Endothelial cell of umbilical vein (primary cell): ENCODE measurements around the gene NRXN3. TPM values are rescaled to one million over a fixed set of nuclear protein-coding genes. Genes with fewer than 3 reads are reported as not detected.

Experiments used
- BruUV-seq: library from RNA; stranded (reverse); fragments of 400-500 nt; replicated peaks from 2 replicates; lab custom pipeline; 2021; lab: Mats Ljungman, UMichigan
- CTCF ChIA-PET: fragments of 300-600, 350-600 bp; sonication (Branson Sonifier 250); formaldehyde crosslinking; loops from one replicate; lab custom pipeline; 2021; ENCODE audit warnings: antibody characterized with exemption, inconsistent platforms; lab: Charles Lee
- POLR2A ChIA-PET: fragments of 300-600, 350-600 bp; sonication (Branson Sonifier 250); formaldehyde crosslinking; loops from one replicate; lab custom pipeline; 2021; ENCODE audit warnings: antibody characterized with exemption, inconsistent platforms; lab: Charles Lee
- DNase-seq: peaks from one replicate; pipeline ENCODE4 v3.0.0-alpha.2; 2011; ENCODE audit warnings: low read depth, low spot score
- FAIRE-seq: peaks from 2 replicates; lab custom pipeline; 2011; peaks lifted over from hg19 to GRCh38; lab: Jason Lieb, UNC
- H2AFZ ChIP-seq: 2 replicates; pipeline ENCODE4 v1.6.0; 2012; ENCODE audit warnings: low read depth, low read length, control low read depth, inconsistent platforms
- H3K27ac ChIP-seq: 2 replicates; pipeline ENCODE4 v1.5.1; 2011; ENCODE audit warnings: low read depth, mild to moderate bottlenecking, control low read depth, low read length, moderate library complexity; ENCODE audit not compliant: insufficient read depth
- H3K27me3 ChIP-seq, 2 experiments: 2 replicates each; pipeline versions ENCODE4 v1.6.0 to v1.6.1; 2011; ENCODE audit warnings: low read length in 2 of 2, mixed read lengths in 1 of 2; ENCODE audit not compliant: control insufficient read depth in 2 of 2, insufficient read depth in 2 of 2
- H3K36me3 ChIP-seq, 2 experiments: 2 replicates in 1 of 2; 3 replicates in 1 of 2; pipeline ENCODE4 v1.5.1; 2011; ENCODE audit warnings: low read length in 2 of 2, mild to moderate bottlenecking in 1 of 2, moderate library complexity in 1 of 2; ENCODE audit not compliant: control insufficient read depth in 2 of 2, insufficient read depth in 2 of 2; ENCODE audit errors: extremely low read depth in 1 of 2
- H3K4me1 ChIP-seq: 3 replicates; pipeline ENCODE4 v1.5.1; 2011; ENCODE audit warnings: mild to moderate bottlenecking, low read length; ENCODE audit not compliant: control insufficient read depth, insufficient read depth; ENCODE audit errors: extremely low read depth
- H3K4me2 ChIP-seq: 2 replicates; pipeline ENCODE4 v1.6.1; 2011; ENCODE audit warnings: low read length, control low read depth, mixed read lengths; ENCODE audit not compliant: insufficient read depth
- H3K4me3 ChIP-seq, 3 experiments: fragments of 200-600 bp in 1 of 3; sonication (generic), shearing (Covaris generic) in 1 of 3; replicated peaks in 1 of 3; 2 replicates each; pipeline ENCODE4 v1.5.1; 2011 to 2016; ENCODE audit warnings: control low read depth in 3 of 3, low read length in 3 of 3, mild to moderate bottlenecking in 2 of 3, inconsistent platforms in 1 of 3, low read depth in 1 of 3, moderate library complexity in 1 of 3; ENCODE audit not compliant: insufficient read depth in 1 of 3
- H3K79me2 ChIP-seq: 2 replicates; pipeline ENCODE4 v1.6.0; 2012; ENCODE audit warnings: low read length, inconsistent platforms; ENCODE audit not compliant: control insufficient read depth, insufficient read depth
- H3K9ac ChIP-seq: replicated peaks from 2 replicates; pipeline ENCODE3; 2011; ENCODE audit warnings: low read length, control low read depth; ENCODE audit not compliant: insufficient read depth; ENCODE audit errors: extremely low read depth
- H3K9me1 ChIP-seq: replicated peaks from 3 replicates; pipeline ENCODE4 v1.6.0; 2011; ENCODE audit warnings: mild to moderate bottlenecking, low read length; ENCODE audit not compliant: control insufficient read depth, insufficient read depth; ENCODE audit errors: extremely low read depth
- H3K9me3 ChIP-seq: replicated peaks from 2 replicates; pipeline ENCODE4 v1.5.1; 2012; ENCODE audit warnings: low read length, inconsistent platforms; ENCODE audit not compliant: control insufficient read depth, insufficient read depth
- H4K20me1 ChIP-seq: replicated peaks from 2 replicates; pipeline ENCODE3; 2011; ENCODE audit warnings: mild to moderate bottlenecking, low read length; ENCODE audit not compliant: control insufficient read depth, insufficient read depth; ENCODE audit errors: extremely low read depth
- CTCF ChIP-seq, 2 donors: IDR thresholded peaks; 1 replicate in 1 of 2; 2 replicates in 1 of 2; pipeline ENCODE4 v1.5.1; 2011; ENCODE audit warnings: low read length in 2 of 2, mild to moderate bottlenecking in 2 of 2, moderate library complexity in 2 of 2, control low read depth in 1 of 2, inconsistent platforms in 1 of 2, low read depth in 1 of 2; ENCODE audit not compliant: insufficient read depth in 1 of 2; ENCODE audit errors: extremely low read depth in 1 of 2
- EZH2 ChIP-seq: IDR thresholded peaks from 2 replicates; pipeline ENCODE4 v1.6.1; 2012; ENCODE audit warnings: borderline replicate concordance, low read depth, mild to moderate bottlenecking, moderate library complexity, low read length, inconsistent platforms; ENCODE audit not compliant: severe bottlenecking
- FOS ChIP-seq: IDR thresholded peaks from 2 replicates; pipeline ENCODE4 v1.6.1; 2011; ENCODE audit warnings: mild to moderate bottlenecking, low read length, moderate library complexity, borderline replicate concordance; ENCODE audit not compliant: insufficient read depth
- GATA2 ChIP-seq: IDR thresholded peaks from 2 replicates; pipeline ENCODE4 v1.7.0; 2011; ENCODE audit warnings: low read depth, mild to moderate bottlenecking, moderate library complexity, mixed read lengths, low read length; ENCODE audit not compliant: insufficient read length, insufficient read depth
- JUN ChIP-seq: IDR thresholded peaks from 2 replicates; pipeline ENCODE4 v1.6.1; 2011; ENCODE audit warnings: borderline replicate concordance, low read depth; ENCODE audit not compliant: insufficient read length, insufficient read depth
- MAX ChIP-seq: IDR thresholded peaks from 2 replicates; pipeline ENCODE4 v1.6.1; 2011; ENCODE audit not compliant: insufficient read depth, insufficient read length
- MYC ChIP-seq: IDR thresholded peaks from one replicate; pipeline ENCODE4 v1.6.1; 2011; ENCODE audit warnings: mild to moderate bottlenecking, low read depth, low read length
- POLR2A ChIP-seq: IDR thresholded peaks from 2 replicates; pipeline ENCODE4 v1.6.1; 2012; ENCODE audit warnings: low read depth, mild to moderate bottlenecking, control low read depth, low read length
- POLR2AphosphoS5 ChIP-seq: IDR thresholded peaks from 2 replicates; pipeline ENCODE4 v1.6.1; 2012; ENCODE audit warnings: low read depth, mild to moderate bottlenecking, control low read depth, low read length, moderate library complexity; ENCODE audit not compliant: insufficient read depth
- dilution Hi-C: fragments of 300-500 bp; cut with MboI; formaldehyde crosslinking; loops from one replicate; pipeline ENCODE4 v1.15.0; 2019; ENCODE audit warnings: low sequenced_read_pairs; ENCODE audit not compliant: extremely low pct_ligation_motif_present
- intact Hi-C: fragments of 100-400 bp; cut with micrococcal nuclease; formaldehyde crosslinking; loops from one replicate; pipeline ENCODE4 v1.10.0; 2022
- polyA plus RNA-seq, 4 experiments: library from polyadenylated mRNA; depleted of rRNA in 3 of 4; stranded (reverse) in 3 of 4; unstranded in 1 of 4; fragments of >200 nt; gene quantifications; 2 replicates each; pipeline versions ENCODE4 v1.2.1 to v1.2.3, GENCODE V29; 2011 to 2012; ENCODE audit warnings: missing spikeins in 1 of 4
- total RNA-seq: library from RNA; stranded (reverse); gene quantifications from 2 replicates; pipeline ENCODE4 v1.2.3, GENCODE V29; 2021

Gene NRXN3
- total and polyA plus RNA-seq, 2 donors (not counting 3 experiments of a cell fraction or from before 2014, with no cell fraction given), result 0.72 to 4.2 TPM

GRCh38 chr14:78172428-78172827 is 2.3 kb downstream of the NRXN3 start:
- H3K9me3 ChIP-seq, result no peaks in the 10 kb centered on the region
- no TSS peak for BruUV-seq
- no peak overlapping the region for H3K9ac ChIP-seq
- POLR2A ChIA-PET, result no interaction called here
- no peaks in the 10 kb centered on the region for H3K9me1 ChIP-seq
- dilution Hi-C loops (no loop called here), intact Hi-C loops (no loop called here)
- H3K27ac ChIP-seq, result no peak overlapping the region
- no peak for FAIRE-seq
- no peak overlapping the region for H2AFZ ChIP-seq
- no peak for DNase-seq
- no peaks in the 10 kb centered on the region for H3K36me3 ChIP-seq
- no peaks in the 10 kb centered on the region for H3K27me3 ChIP-seq
- no peak for TF ChIP-seq POLR2A
- TF ChIP-seq CTCF (IDR thresholded peaks at IDR 0.05; ENCODE audit: extremely low read depth in 1 of 2, insufficient read depth in 1 of 2, low read depth in 1 of 2, low read length in 2 of 2), result no peak
- no peak for TF ChIP-seq MYC
- no peak for TF ChIP-seq FOS
- TF ChIP-seq JUN, result no peak
- TF ChIP-seq GATA2, result no peak
- TF ChIP-seq EZH2, result no peak
- TF ChIP-seq MAX, result no peak
- no peak for TF ChIP-seq POLR2AphosphoS5
- no peaks in the 10 kb centered on the region for H4K20me1 ChIP-seq
- H3K4me2 ChIP-seq, result no peak overlapping the region
- H3K79me2 ChIP-seq, result no peaks in the 10 kb centered on the region
- no peak overlapping the region for H3K4me3 ChIP-seq
- CTCF ChIA-PET, result no interaction called here
- H3K4me1 ChIP-seq, result no peaks in the 10 kb centered on the region
